Epithelial cell of prostate (primary cell): ENCODE results near the gene WNT6.
A peak's percentile ranks its signal among the peaks of the same experiment; 100 is the strongest.
"Not testable (repeated sequence)": the region's sequence is repeated elsewhere in the genome, so short reads cannot be mapped to it uniquely, and the experiment has no call there.

Experiments
- DNase-seq: peaks from one replicate; pipeline ENCODE4 v3.0.0-alpha.2; 2011; ENCODE audit warnings: low read depth, low spot score
- H3K27ac ChIP-seq: fragments of 450-650 bp; 2 replicates; pipeline ENCODE4 v1.5.1; 2017; ENCODE audit warnings: mild to moderate bottlenecking

Gene WNT6

GRCh38 chr2:218829868-218830451 lies 29.6 kb upstream of the WNT6 start:
- DNase-seq, result no peak
- H3K27ac ChIP-seq, result no peak overlapping the region

GRCh38 chr2:218830526-218831306 lies 28.9 kb upstream of the WNT6 start:
- DNase-seq, result no peak
- no peak overlapping the region for H3K27ac ChIP-seq

GRCh38 chr2:218831378-218831990 lies 28.1 kb upstream of the WNT6 start, which contains the start of gene PRKAG3:
TSS of gene PRKAG3 (minus strand) at chr2:218831803.
- no peak within 1 kb of the TSS for H3K27ac ChIP-seq
- no peak for DNase-seq

GRCh38 chr2:218832081-218832480 lies 27.5 kb upstream of the WNT6 start:
- no peak for DNase-seq
- no peak overlapping the region for H3K27ac ChIP-seq

GRCh38 chr2:218832520-218832919 lies 27.1 kb upstream of the WNT6 start:
- no peak for DNase-seq
- no peak overlapping the region for H3K27ac ChIP-seq

GRCh38 chr2:218833023-218833609 lies 26.5 kb upstream of the WNT6 start:
- no peak for DNase-seq

GRCh38 chr2:218834685-218835084 lies 24.9 kb upstream of the WNT6 start:
- H3K27ac ChIP-seq, result no peak overlapping the region
- no peak for DNase-seq

More at GRCh38 chr2:218833023-218833609, 26.5 kb upstream of the WNT6 start:
- no peak overlapping the region for H3K27ac ChIP-seq

- H3K27ac ChIP-seq, result no peak overlapping the region
- no peak for DNase-seq
Observed at GRCh38 chr2:218837495-218837894, 22.1 kb upstream of the WNT6 start.

GRCh38 chr2:218839430-218839829 lies 20.2 kb upstream of the WNT6 start:
- peak overlapping the region; percentile 33 for H3K27ac ChIP-seq

GRCh38 chr2:218839888-218840287 lies 19.7 kb upstream of the WNT6 start:
- no peak for DNase-seq
- H3K27ac ChIP-seq, result peak overlapping the region; percentile 33

More at GRCh38 chr2:218839430-218839829, 20.2 kb upstream of the WNT6 start:
- DNase-seq, result peak; percentile 18

GRCh38 chr2:218844334-218844733 lies 15.3 kb upstream of the WNT6 start:
- not testable (repeated sequence) for H3K27ac ChIP-seq

GRCh38 chr2:218846963-218847362 lies 12.6 kb upstream of the WNT6 start:
- not testable (repeated sequence) for DNase-seq, H3K27ac ChIP-seq

More at GRCh38 chr2:218844334-218844733, 15.3 kb upstream of the WNT6 start:
- DNase-seq, result not testable (repeated sequence)

GRCh38 chr2:218849721-218850120 lies 9.9 kb upstream of the WNT6 start:
- no peak overlapping the region for H3K27ac ChIP-seq
- no peak for DNase-seq

- H3K27ac ChIP-seq, result no peak overlapping the region
Observed at GRCh38 chr2:218850796-218851195, 8.8 kb upstream of the WNT6 start.

GRCh38 chr2:218851286-218851685 lies 8.3 kb upstream of the WNT6 start:
- DNase-seq, result no peak
- H3K27ac ChIP-seq, result no peak overlapping the region

More at GRCh38 chr2:218850796-218851195, 8.8 kb upstream of the WNT6 start:
- DNase-seq, result no peak

GRCh38 chr2:218852911-218853667 lies 6.5 kb upstream of the WNT6 start:
- DNase-seq, result no peak
- no peak overlapping the region for H3K27ac ChIP-seq

- H3K27ac ChIP-seq, result no peak overlapping the region
- no peak for DNase-seq
Observed at GRCh38 chr2:218853766-218854165, 5.8 kb upstream of the WNT6 start.

GRCh38 chr2:218854860-218855259 lies 4.7 kb upstream of the WNT6 start:
- no peak overlapping the region for H3K27ac ChIP-seq
- DNase-seq, result no peak

- H3K27ac ChIP-seq, result no peak overlapping the region
- no peak for DNase-seq
Observed at GRCh38 chr2:218855305-218856166, 4.1 kb upstream of the WNT6 start.
